NCI-H2196 treated with DMSO at 0.1 percent for 48 hours (cell line): ENCODE data around the gene OR51E1.

ENCODE experiments used
- DNase-seq: peaks from one replicate; lab custom pipeline; 2025; ENCODE audit not compliant: unreplicated experiment; lab: John Stamatoyannopoulos, UW

Gene OR51E1

GRCh38 chr11:4643682-4644081, at the start of gene OR51E1:
OR51E1 (plus strand) TSS chr11:4643982; CDS start chr11:4652527, 8,545 bp downstream.
- DNase-seq, result no peak

GRCh38 chr11:4605057-4605456, 38.7 kb upstream of the OR51E1 start:
- no peak for DNase-seq

GRCh38 chr11:4606231-4607015, 37.4 kb upstream of the OR51E1 start:
- DNase-seq, result peak; percentile 37

- no peak for DNase-seq
Observed at GRCh38 chr11:4607096-4607495, 36.7 kb upstream of the OR51E1 start.

GRCh38 chr11:4607781-4608666, 35.8 kb upstream of the OR51E1 start, which contains the start of gene TRIM68:
TRIM68 (minus strand) TSS chr11:4608231; CDS start chr11:4605504, 2,727 bp downstream.
- peak; percentile 94 for DNase-seq

GRCh38 chr11:4610258-4610935, 33.4 kb upstream of the OR51E1 start:
- no peak for DNase-seq

- DNase-seq, result no peak
Observed at GRCh38 chr11:4611986-4612385, 31.8 kb upstream of the OR51E1 start.

GRCh38 chr11:4615856-4616444, 27.8 kb upstream of the OR51E1 start:
- DNase-seq, result no peak

GRCh38 chr11:4619514-4619913, 24.3 kb upstream of the OR51E1 start:
- no peak for DNase-seq

- DNase-seq, result peak; percentile 39
Observed at GRCh38 chr11:4626207-4627099, 17.3 kb upstream of the OR51E1 start.

GRCh38 chr11:4636136-4636535, 7.6 kb upstream of the OR51E1 start:
- no peak for DNase-seq

GRCh38 chr11:4636962-4637661, 6.7 kb upstream of the OR51E1 start, which contains the start of gene OR51D1:
OR51D1 (plus strand) TSS chr11:4637477; CDS start chr11:4639791, 2,314 bp downstream.
- DNase-seq, result peak; percentile 59

- DNase-seq, result no peak
Observed at GRCh38 chr11:4637662-4638047, 6.1 kb upstream of the OR51E1 start.

- DNase-seq, result no peak
Observed at GRCh38 chr11:4639931-4640330, 3.9 kb upstream of the OR51E1 start.

GRCh38 chr11:4641501-4641900, 2.3 kb upstream of the OR51E1 start:
- no peak for DNase-seq

GRCh38 chr11:4642043-4642442, 1.7 kb upstream of the OR51E1 start:
- no peak for DNase-seq

- DNase-seq, result no peak
Observed at GRCh38 chr11:4643076-4643475, 706 bp upstream of the OR51E1 start.

GRCh38 chr11:4644233-4644632, 451 bp downstream of the OR51E1 start:
- no peak for DNase-seq

GRCh38 chr11:4645974-4646373, 2.2 kb downstream of the OR51E1 start:
- DNase-seq, result no peak
